HepG2 (cell line): ENCODE measurements around the gene TCF25. TPM values are rescaled to one million over a fixed set of nuclear protein-coding genes. Genes with fewer than 3 reads are reported as not detected.
A peak's percentile ranks its signal among the peaks of the same experiment; 100 is the strongest.

ENCODE experiments used
- ATF7 ChIP-seq, 2 experiments: fragments of 450-650 bp in 1 of 2; sonication (generic) in 1 of 2; formaldehyde crosslinking in 1 of 2; IDR thresholded peaks; 2 replicates each; pipeline versions ENCODE4 v1.4.0 to v1.6.1; 2016 to 2020; ENCODE audit warnings: antibody characterized with exemption in 1 of 2, mild to moderate bottlenecking in 1 of 2, missing genetic modification reagents in 1 of 2
- CCAR2 ChIP-seq: fragments of 200-400 bp; formaldehyde crosslinking; optimal IDR thresholded peaks from 2 replicates; pipeline ENCODE3; 2018; ENCODE audit warnings: low read depth, mild to moderate bottlenecking, low read length, moderate library complexity
- CEBPB ChIP-seq: IDR thresholded peaks from 2 replicates; pipeline ENCODE4 v1.6.1; 2011; ENCODE audit warnings: low read depth, low read length, improper control_type of control experiment, borderline replicate concordance
- GATA4 ChIP-seq: sonication (generic); IDR thresholded peaks from 2 replicates; pipeline ENCODE4 v1.6.1; 2016; ENCODE audit warnings: antibody characterized with exemption, low read depth, borderline replicate concordance
- GTF2F1 ChIP-seq: fragments of 150-350 bp; IDR thresholded peaks from 2 replicates; pipeline ENCODE4 v1.6.1; 2014; ENCODE audit warnings: low read length
- HMGA1 ChIP-seq: sonication (generic); formaldehyde crosslinking; conservative IDR thresholded peaks from 2 replicates; pipeline ENCODE4 v1.4.0; 2020; ENCODE audit warnings: missing genetic modification reagents
- NFATC3 ChIP-seq: sonication (generic); formaldehyde crosslinking; IDR thresholded peaks from 2 replicates; pipeline ENCODE4 v1.5.1; 2020; ENCODE audit warnings: mild to moderate bottlenecking, missing genetic modification reagents
- NFIB ChIP-seq: sonication (generic); formaldehyde crosslinking; IDR thresholded peaks from 2 replicates; pipeline ENCODE4 v1.9.0; 2021; ENCODE audit warnings: missing genetic modification reagents, mild to moderate bottlenecking, borderline replicate concordance
- PAWR ChIP-seq: sonication (generic); formaldehyde crosslinking; IDR thresholded peaks from 2 replicates; pipeline ENCODE4 v1.4.0; 2020; ENCODE audit warnings: missing genetic modification reagents, mild to moderate bottlenecking, borderline replicate concordance
- PHF20 ChIP-seq: sonication (generic); formaldehyde crosslinking; IDR thresholded peaks from 2 replicates; pipeline ENCODE4 v1.5.0; 2020; ENCODE audit warnings: mild to moderate bottlenecking, missing genetic modification reagents
- PRDM15 ChIP-seq: sonication (generic); formaldehyde crosslinking; IDR thresholded peaks from 2 replicates; pipeline ENCODE4 v1.4.0; 2020; ENCODE audit warnings: missing genetic modification reagents
- SETDB1 ChIP-seq: sonication (generic); formaldehyde crosslinking; IDR thresholded peaks from 2 replicates; pipeline ENCODE4 v1.5.1; 2020; ENCODE audit warnings: missing genetic modification reagents, mild to moderate bottlenecking, borderline replicate concordance
- SIN3B ChIP-seq: fragments of 150-350 bp; IDR thresholded peaks from 2 replicates; pipeline ENCODE4 v1.6.1; 2014; ENCODE audit warnings: low read length
- TAF1 ChIP-seq: sonication (generic); formaldehyde crosslinking; IDR thresholded peaks from 2 replicates; pipeline ENCODE4 v1.4.0; 2020; ENCODE audit warnings: missing genetic modification reagents
- ZGPAT ChIP-seq: IDR thresholded peaks from 2 replicates; pipeline ENCODE4 v1.6.1; 2016; ENCODE audit warnings: mild to moderate bottlenecking
- ZKSCAN5 ChIP-seq: sonication (generic); formaldehyde crosslinking; IDR thresholded peaks from 2 replicates; pipeline ENCODE4 v1.5.1; 2020; ENCODE audit warnings: mild to moderate bottlenecking, missing genetic modification reagents
- ZNF20 ChIP-seq: sonication (generic); formaldehyde crosslinking; IDR thresholded peaks from 2 replicates; pipeline ENCODE4 v1.4.0; 2020; ENCODE audit warnings: mild to moderate bottlenecking, moderate library complexity, missing genetic modification reagents
- ZNF253 ChIP-seq: sonication (generic); formaldehyde crosslinking; IDR thresholded peaks from 2 replicates; pipeline ENCODE4 v1.8.0; 2022; ENCODE audit warnings: mild to moderate bottlenecking, missing genetic modification reagents, borderline replicate concordance
- ZNF552 ChIP-seq: sonication (generic); formaldehyde crosslinking; IDR thresholded peaks from 2 replicates; pipeline ENCODE4 v1.9.0; 2022; ENCODE audit warnings: missing genetic modification reagents, mild to moderate bottlenecking, borderline replicate concordance
- polyA plus RNA-seq, 8 experiments: library from polyadenylated mRNA; depleted of rRNA in 3 of 8; stranded (reverse) in 7 of 8; unstranded in 1 of 8; fragments of >200 nt; fragmentation: Illumina TruSeq in 4 of 8; extraction: Trizol in 4 of 8; gene quantifications; 2 replicates each; pipeline versions ENCODE4 v1.2.1 to v1.2.3, GENCODE V29; 2011 to 2016; ENCODE audit warnings: low read depth in 4 of 8, missing spikeins in 1 of 8, mixed read lengths in 1 of 8; ENCODE audit not compliant: insufficient read depth in 1 of 8
- total RNA-seq, 5 experiments: library from RNA; depleted of rRNA; stranded (reverse); fragments of >200 nt; fragmentation: Illumina TruSeq; extraction: Trizol; gene quantifications; 2 replicates each; pipeline ENCODE4 v1.2.3, GENCODE V29; 2016; ENCODE audit warnings: low read depth in 1 of 5
- TF ChIP-seq, protein P1 (sequence below): sonication (generic); formaldehyde crosslinking; IDR thresholded peaks from 2 replicates; pipeline ENCODE4 v1.4.0; 2020; ENCODE audit warnings: missing genetic modification reagents, borderline replicate concordance

The TCF25 gene
- total and polyA plus RNA-seq, 2 of the 13 experiments (the other 11 are each of a cell fraction or from before 2014, with no cell fraction given) = 138 to 206 TPM

- TF ChIP-seq GTF2F1 (no peak; the same call in 1 of the 2 replicates), PRDM15 (CRISPR knock-in tag) (peak; percentile 42; the same call in 1 of the 2 replicates), PHF20 (no peak), ZNF552 (CRISPR knock-in tag) (no peak; the same call in 1 of the 2 replicates), SIN3B (no peak), ATF7 (IDR thresholded peaks at IDR 0.05) (no peak), ATF7 (CRISPR knock-in tag; IDR thresholded peaks at IDR 0.05) (no peak), ZGPAT (CRISPR knock-in tag) (peak; percentile 80), PAWR (CRISPR knock-in tag) (no peak), HMGA1 (CRISPR knock-in tag) (no peak), CEBPB (no peak), TAF1 (CRISPR knock-in tag) (peak; percentile 92), NFATC3 (0 out of 2 replicates have a peak, but pooled peaks have one; percentile 88), ZNF253 (CRISPR knock-in tag) (no peak; the same call in 1 of the 2 replicates), ZNF20 (CRISPR knock-in tag) (no peak), ZKSCAN5 (CRISPR knock-in tag) (0 out of 2 replicates have a peak, but pooled peaks have one; percentile 20), SETDB1 (CRISPR knock-in tag) (no peak), GATA4 (peak; percentile 56), NFIB (0 out of 2 replicates have a peak, but pooled peaks have one; percentile 69), CCAR2 (no peak)
- TF ChIP-seq, protein P1, sequence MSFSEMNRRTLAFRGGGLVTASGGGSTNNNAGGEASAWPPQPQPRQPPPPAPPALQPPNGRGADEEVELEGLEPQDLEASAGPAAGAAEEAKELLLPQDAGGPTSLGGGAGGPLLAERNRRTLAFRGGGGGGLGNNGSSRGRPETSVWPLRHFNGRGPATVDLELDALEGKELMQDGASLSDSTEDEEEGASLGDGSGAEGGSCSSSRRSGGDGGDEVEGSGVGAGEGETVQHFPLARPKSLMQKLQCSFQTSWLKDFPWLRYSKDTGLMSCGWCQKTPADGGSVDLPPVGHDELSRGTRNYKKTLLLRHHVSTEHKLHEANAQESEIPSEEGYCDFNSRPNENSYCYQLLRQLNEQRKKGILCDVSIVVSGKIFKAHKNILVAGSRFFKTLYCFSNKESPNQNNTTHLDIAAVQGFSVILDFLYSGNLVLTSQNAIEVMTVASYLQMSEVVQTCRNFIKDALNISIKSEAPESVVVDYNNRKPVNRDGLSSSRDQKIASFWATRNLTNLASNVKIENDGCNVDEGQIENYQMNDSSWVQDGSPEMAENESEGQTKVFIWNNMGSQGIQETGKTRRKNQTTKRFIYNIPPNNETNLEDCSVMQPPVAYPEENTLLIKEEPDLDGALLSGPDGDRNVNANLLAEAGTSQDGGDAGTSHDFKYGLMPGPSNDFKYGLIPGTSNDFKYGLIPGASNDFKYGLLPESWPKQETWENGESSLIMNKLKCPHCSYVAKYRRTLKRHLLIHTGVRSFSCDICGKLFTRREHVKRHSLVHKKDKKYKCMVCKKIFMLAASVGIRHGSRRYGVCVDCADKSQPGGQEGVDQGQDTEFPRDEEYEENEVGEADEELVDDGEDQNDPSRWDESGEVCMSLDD (CRISPR knock-in tag) = no peak
Measured at GRCh38 chr16:89921702-89922476, 48.5 kb downstream of the TCF25 start (continued).
